Bronchial epithelial cell (primary cell): ENCODE data around the gene TAF11. TPM values are rescaled to one million over a fixed set of nuclear protein-coding genes. Genes with fewer than 3 reads are reported as not detected.

ENCODE experiments used
- DNase-seq: peaks from one replicate; pipeline ENCODE4 v3.0.0-alpha.2; 2010; ENCODE audit warnings: low read depth
- FAIRE-seq: peaks from 2 replicates; lab custom pipeline; 2011; peaks lifted over from hg19 to GRCh38; lab: Jason Lieb, UNC
- H3K27me3 ChIP-seq: 2 replicates; pipeline ENCODE4 v1.5.1; 2011; ENCODE audit warnings: low read length; ENCODE audit not compliant: control insufficient read depth, insufficient read depth
- H3K36me3 ChIP-seq: 2 replicates; pipeline ENCODE4 v1.5.1; 2011; ENCODE audit warnings: low read length; ENCODE audit not compliant: control insufficient read depth, insufficient read depth
- H3K4me3 ChIP-seq: 2 replicates; pipeline ENCODE4 v1.5.1; 2011; ENCODE audit warnings: mild to moderate bottlenecking, low read depth, low read length, control low read depth
- total RNA-seq: library from RNA; depleted of rRNA; stranded (reverse); fragments of >200 nt; gene quantifications from 2 replicates; pipeline ENCODE4 v1.2.1, GENCODE V29; 2014
- TF ChIP-seq, protein P1 (sequence below): IDR thresholded peaks from 2 replicates; pipeline ENCODE4 v1.5.1; 2011; ENCODE audit warnings: mild to moderate bottlenecking, moderate library complexity, low read length, control low read depth, inconsistent platforms; ENCODE audit not compliant: insufficient read depth, severe bottlenecking

TAF11 gene
- total RNA-seq, 1 donor from 2014 or later: 30.5 TPM

DNA sequence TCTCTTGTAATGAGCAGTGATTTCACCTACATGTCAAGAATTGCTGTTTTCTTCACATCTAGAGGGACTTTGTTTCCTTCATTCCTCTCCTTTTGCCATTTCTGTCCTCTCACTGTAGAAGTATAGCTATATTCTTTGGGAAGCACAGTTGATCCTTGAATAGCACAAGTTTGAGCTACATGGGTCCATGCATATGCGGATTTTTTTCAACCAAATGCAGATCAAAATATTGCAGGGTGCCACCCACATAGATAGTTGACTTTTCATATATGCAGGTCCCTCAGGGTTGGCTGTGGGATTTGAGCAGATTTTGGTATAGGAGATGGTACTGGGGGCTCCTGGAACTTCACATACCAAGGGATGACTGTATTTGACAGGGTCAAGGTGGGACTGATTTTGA, 54.9 kb downstream of the TAF11 start:
- Histone ChIP-seq H3K27me3 (no peaks in the 10 kb centered on the region), H3K4me3 (no peak overlapping the region), H3K36me3 (peaks cover 5% of the 10 kb centered on the region)
- TF ChIP-seq, protein P1, sequence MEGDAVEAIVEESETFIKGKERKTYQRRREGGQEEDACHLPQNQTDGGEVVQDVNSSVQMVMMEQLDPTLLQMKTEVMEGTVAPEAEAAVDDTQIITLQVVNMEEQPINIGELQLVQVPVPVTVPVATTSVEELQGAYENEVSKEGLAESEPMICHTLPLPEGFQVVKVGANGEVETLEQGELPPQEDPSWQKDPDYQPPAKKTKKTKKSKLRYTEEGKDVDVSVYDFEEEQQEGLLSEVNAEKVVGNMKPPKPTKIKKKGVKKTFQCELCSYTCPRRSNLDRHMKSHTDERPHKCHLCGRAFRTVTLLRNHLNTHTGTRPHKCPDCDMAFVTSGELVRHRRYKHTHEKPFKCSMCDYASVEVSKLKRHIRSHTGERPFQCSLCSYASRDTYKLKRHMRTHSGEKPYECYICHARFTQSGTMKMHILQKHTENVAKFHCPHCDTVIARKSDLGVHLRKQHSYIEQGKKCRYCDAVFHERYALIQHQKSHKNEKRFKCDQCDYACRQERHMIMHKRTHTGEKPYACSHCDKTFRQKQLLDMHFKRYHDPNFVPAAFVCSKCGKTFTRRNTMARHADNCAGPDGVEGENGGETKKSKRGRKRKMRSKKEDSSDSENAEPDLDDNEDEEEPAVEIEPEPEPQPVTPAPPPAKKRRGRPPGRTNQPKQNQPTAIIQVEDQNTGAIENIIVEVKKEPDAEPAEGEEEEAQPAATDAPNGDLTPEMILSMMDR: no peak
- DNase-seq (no peak), FAIRE-seq (no peak)

DNA sequence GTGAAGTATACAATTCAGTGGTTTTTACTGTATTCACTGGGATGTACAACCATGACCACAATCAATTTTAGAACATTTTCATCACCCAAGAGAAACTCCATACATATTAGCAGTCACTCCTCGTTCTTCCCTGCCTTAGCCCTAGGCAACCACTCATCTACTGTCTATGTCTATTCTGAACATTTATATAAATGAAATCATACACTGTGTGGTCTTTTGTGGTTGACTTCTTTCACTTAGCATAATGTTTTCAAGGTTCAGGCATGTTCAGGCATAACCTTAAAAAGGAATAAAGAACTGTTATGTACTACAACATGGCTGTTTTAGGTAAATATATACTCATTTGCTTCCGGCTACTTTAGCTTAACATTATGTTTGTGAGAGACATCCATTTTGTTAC, 58.7 kb downstream of the TAF11 start:
- no peak for FAIRE-seq

More for the DNA sequence above, 58.7 kb downstream of the TAF11 start:
- H3K4me3 ChIP-seq: no peak overlapping the region
- DNase-seq: peak; percentile 95
- H3K36me3 ChIP-seq: no peaks in the 10 kb centered on the region
- TF ChIP-seq, protein P1: no peak
- no peaks in the 10 kb centered on the region for H3K27me3 ChIP-seq

Other genes with a start within 250 kb of the TAF11 start
- 62.1 and 64.9 TPM in 2 replicates for gene ILRUN, start 191.3 kb downstream of the TAF11 start, total RNA-seq
- gene SNRPC, start 130.5 kb downstream of the TAF11 start, total RNA-seq: 46.6 and 62.6 TPM in 2 replicates
- 7.8 and 8.2 TPM in 2 replicates for gene BLTP3A, start 96.0 kb downstream of the TAF11 start, total RNA-seq
- gene ANKS1A, start 1.2 kb upstream of the TAF11 start, total RNA-seq: 8.8 and 9.5 TPM in 2 replicates